ENCODE measurements around the gene DTNA.

DNA sequence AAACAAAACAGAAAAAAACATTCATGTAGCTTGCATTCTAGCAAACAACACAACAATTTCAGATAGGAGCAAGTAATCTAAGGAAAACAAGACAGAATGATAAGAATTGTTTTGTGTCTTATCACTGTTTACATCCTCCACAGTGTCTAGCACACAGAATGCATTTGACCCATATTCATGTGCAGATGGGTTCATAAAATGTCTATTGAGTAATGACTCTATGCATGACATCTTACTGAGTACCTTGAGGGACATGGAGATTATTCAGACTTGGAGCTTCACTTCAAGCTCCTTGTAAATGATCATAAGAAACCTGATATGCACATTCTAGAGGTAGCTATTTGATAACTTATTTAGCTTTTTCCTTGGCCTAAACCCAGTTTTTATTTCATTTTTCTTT lies 69.0 kb downstream of the DTNA start:
- TF ChIP-seq TAF1 (IDR thresholded peaks at IDR 0.05; ENCODE audit: borderline replicate concordance, low read depth, low read length) (no peak), POLR2AphosphoS5 (IDR thresholded peaks at IDR 0.05; ENCODE audit: low read depth, low read length) (no peak)

Data from GM12892 (cell line).